K562 (cell line): Measurements from ENCODE around the gene KNG1. TPM values are rescaled to one million over a fixed set of nuclear protein-coding genes. Genes with fewer than 3 reads are reported as not detected.

Experiments
- ATAC-seq: fragments of 200-7000 bp; cut with Tn5 transposase; 3 replicates; pipeline ENCODE4 v1.9.1; 2020; ENCODE audit warnings: moderate library complexity
- BruUV-seq: library from RNA; stranded (reverse); fragments of 400-500 nt; replicated peaks from 2 replicates; lab custom pipeline; 2021; lab: Mats Ljungman, UMichigan
- CTCF ChIA-PET: fragments of 300-600 bp; formaldehyde crosslinking; extraction: SDS; loops from one replicate; lab custom pipeline; 2021; ENCODE audit warnings: low intra/inter-chr PET ratio; lab: Yijun Ruan, JAX
- POLR2A ChIA-PET: fragments of 300-600, 350-650 bp; sonication (Branson Sonifier 250); formaldehyde crosslinking; extraction: SDS; loops from one replicate; lab custom pipeline; 2021; ENCODE audit warnings: antibody characterized with exemption, inconsistent platforms; lab: Yijun Ruan, JAX
- DNase-seq, 4 experiments: peaks; one replicate each; pipeline versions ENCODE4 v3.0.0 to v3.0.0-alpha.2; 2011 to 2018; ENCODE audit warnings: low spot score in 3 of 4, mixed read lengths in 3 of 4; ENCODE audit errors: extremely low read depth in 1 of 4
- FAIRE-seq: peaks from 2 replicates; lab custom pipeline; 2011; peaks lifted over from hg19 to GRCh38; lab: Jason Lieb, UNC
- H2AFZ ChIP-seq: 2 replicates; pipeline ENCODE4 v1.6.0; 2011; ENCODE audit warnings: low read depth, low read length, control low read depth, inconsistent platforms
- H3K27ac ChIP-seq: fragments of 200-600 bp; 3 replicates; pipeline ENCODE4 v1.8.0; 2011; ENCODE audit warnings: low read depth, mild to moderate bottlenecking, control low read depth, inconsistent platforms, low read length, moderate library complexity, mixed read lengths; ENCODE audit errors: extremely low read depth
- H3K27me3 ChIP-seq, 2 experiments: fragments of 300-600 bp in 1 of 2; 2 replicates in 1 of 2; 3 replicates in 1 of 2; pipeline versions ENCODE4 v1.6.0 to v1.8.0; 2011; ENCODE audit warnings: inconsistent platforms in 2 of 2, low read length in 2 of 2, mild to moderate bottlenecking in 1 of 2, mixed read lengths in 1 of 2, moderate library complexity in 1 of 2; ENCODE audit not compliant: control insufficient read depth in 2 of 2, insufficient read depth in 2 of 2
- H3K36me3 ChIP-seq: fragments of 300-600 bp; 3 replicates; pipeline ENCODE4 v1.8.0; 2011; ENCODE audit warnings: mild to moderate bottlenecking, low read length, inconsistent platforms; ENCODE audit not compliant: control insufficient read depth, insufficient read depth
- H3K4me1 ChIP-seq, 2 experiments: fragments of 200-600 bp in 1 of 2; replicated peaks in 1 of 2; 2 replicates in 1 of 2; 3 replicates in 1 of 2; pipeline versions ENCODE4 v1.5.1 to v1.8.0; 2011; ENCODE audit warnings: inconsistent platforms in 2 of 2, low read length in 2 of 2, mild to moderate bottlenecking in 1 of 2, mixed read lengths in 1 of 2, moderate library complexity in 1 of 2; ENCODE audit not compliant: control insufficient read depth in 2 of 2, insufficient read depth in 2 of 2
- H3K4me2 ChIP-seq: 2 replicates; pipeline ENCODE4 v1.6.1; 2011; ENCODE audit warnings: low read length, control low read depth, inconsistent platforms, mixed read lengths; ENCODE audit not compliant: insufficient read depth
- H3K4me3 ChIP-seq: fragments of 200-600 bp; sonication (generic), shearing (Covaris generic); 2 replicates; pipeline ENCODE4 v1.5.1; 2016; ENCODE audit warnings: control low read depth, inconsistent platforms
- H3K79me2 ChIP-seq: fragments of 200-600 bp; 3 replicates; pipeline ENCODE4 v1.8.0; 2011; ENCODE audit warnings: low read length, inconsistent platforms; ENCODE audit not compliant: control insufficient read depth, insufficient read depth
- H3K9ac ChIP-seq, 2 experiments: 2 replicates each; pipeline versions ENCODE4 v1.6.0 to v1.6.1; 2011; ENCODE audit warnings: low read depth in 2 of 2, low read length in 2 of 2, control low read depth in 1 of 2, inconsistent platforms in 1 of 2, mild to moderate bottlenecking in 1 of 2, mixed read lengths in 1 of 2; ENCODE audit not compliant: insufficient read depth in 1 of 2
- H3K9me1 ChIP-seq: one replicate; pipeline ENCODE4 v1.6.0; 2011; ENCODE audit warnings: inconsistent platforms, mild to moderate bottlenecking, low read length, moderate library complexity; ENCODE audit not compliant: control insufficient read depth, insufficient read depth
- H3K9me3 ChIP-seq: replicated peaks from 2 replicates; pipeline ENCODE4 v1.5.1; 2011; ENCODE audit warnings: low read depth, low read length, inconsistent platforms; ENCODE audit not compliant: control insufficient read depth, insufficient read depth
- H4K20me1 ChIP-seq: replicated peaks from 2 replicates; pipeline ENCODE4 v1.6.1; 2011; ENCODE audit warnings: low read length, inconsistent platforms, mixed read lengths; ENCODE audit not compliant: control insufficient read depth, insufficient read depth
- FOXJ3 ChIP-seq: sonication (generic); formaldehyde crosslinking; IDR thresholded peaks from 2 replicates; pipeline ENCODE4 v1.4.0; 2020; ENCODE audit warnings: mild to moderate bottlenecking, missing genetic modification reagents
- GABPB2 ChIP-seq: fragments of 250-450 bp; sonication (Bioruptor Pico); conservative IDR thresholded peaks from 2 replicates; pipeline ENCODE4 v1.5.1; 2021; ENCODE audit warnings: mild to moderate bottlenecking
- MAFG ChIP-seq: fragments of 450-650 bp; conservative IDR thresholded peaks from 2 replicates; pipeline ENCODE4 v1.6.1; 2016; ENCODE audit warnings: missing genetic modification characterization, missing compliant biosample characterization
- NCOA4 ChIP-seq: fragments of 450-650 bp; IDR thresholded peaks from 2 replicates; pipeline ENCODE4 v1.6.1; 2018; ENCODE audit warnings: mild to moderate bottlenecking; ENCODE audit not compliant: partially characterized antibody
- NFIC ChIP-seq: fragments of 450-650 bp; IDR thresholded peaks from 2 replicates; pipeline ENCODE4 v1.6.1; 2017; ENCODE audit warnings: mild to moderate bottlenecking, inconsistent platforms
- POLR2A ChIP-seq: fragments of 450-650 bp; conservative IDR thresholded peaks from 2 replicates; pipeline ENCODE4 v1.6.1; 2016
- TCF3 ChIP-seq: sonication (generic); formaldehyde crosslinking; IDR thresholded peaks from 2 replicates; pipeline ENCODE4 v1.4.0; 2020; ENCODE audit warnings: mild to moderate bottlenecking, missing genetic modification reagents
- WGBS: fragments of 100-300 bp; shearing (Covaris generic); methylation state at CpG from one replicate; pipeline ENCODE4 v1.1.6; 2016; ENCODE audit warnings: low coverage, mixed read lengths; ENCODE audit not compliant: insufficient coverage; ENCODE audit errors: missing lambda C conversion rate; 5-methylcytosine and 5-hydroxymethylcytosine counted together
- in situ Hi-C: fragments of 300-500 bp; cut with MboI; formaldehyde crosslinking; loops from 4 replicates; pipeline ENCODE4 v1.15.0; 2018; ENCODE audit warnings: inconsistent platforms, mixed read lengths
- intact Hi-C: fragments of 100-400 bp; cut with micrococcal nuclease; formaldehyde crosslinking; loops from 2 replicates; pipeline ENCODE4 v1.14.2; 2022
- polyA plus RNA-seq, 8 experiments: library from polyadenylated mRNA; depleted of rRNA in 4 of 8; stranded (reverse) in 5 of 8; unstranded in 3 of 8; fragments of >200 nt; fragmentation: Nextera tagmentation in 2 of 8; fragmentation: Illumina TruSeq in 1 of 8; extraction: Ambion mirVana in 2 of 8; extraction: Trizol in 1 of 8; gene quantifications; 2 replicates each; pipeline versions ENCODE4 v1.2.1 to v1.2.3, GENCODE V29; 2011 to 2014; ENCODE audit warnings: inconsistent platforms in 1 of 8, missing spikeins in 1 of 8
- total RNA-seq, 7 experiments: library from RNA; depleted of rRNA in 6 of 7; stranded (reverse); fragments of >200 nt in 6 of 7; fragmentation: Illumina TruSeq in 2 of 7; extraction: Trizol in 2 of 7; gene quantifications; 2 replicates each; pipeline versions ENCODE4 v1.2.1 to v1.2.3, GENCODE V29; 2011 to 2021; ENCODE audit warnings: low replicate concordance in 1 of 7

Gene KNG1
- total and polyA plus RNA-seq, 9 of the 15 experiments (the other 6 are each of a cell fraction or from before 2014, with no cell fraction given): 0.09 TPM; not detected in 8

DNA sequence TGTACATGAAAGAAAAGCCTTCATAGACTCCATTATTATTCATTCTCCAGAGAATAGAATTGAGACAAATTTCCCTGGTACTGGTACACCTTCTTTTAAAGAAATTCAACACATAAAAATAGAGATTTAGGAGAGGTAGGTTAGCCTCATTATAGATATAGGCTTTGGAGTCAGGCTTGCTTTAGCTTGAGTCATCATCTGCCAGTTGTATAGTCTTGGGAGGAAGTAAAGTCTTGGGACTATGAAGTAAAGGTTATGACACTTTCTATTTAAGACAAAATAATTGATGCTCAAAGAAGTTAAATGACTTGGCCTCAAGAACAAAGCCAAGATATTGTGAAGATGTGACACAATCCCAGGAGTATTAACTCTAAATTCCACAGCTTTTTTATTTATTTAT, 47.0 kb upstream of the KNG1 start:
- no peaks in the 10 kb centered on the region; a peak in 1 of 5 replicates for H3K4me1 ChIP-seq
- H3K9me3 ChIP-seq: no peaks in the 10 kb centered on the region
- no peaks in the 10 kb centered on the region for H3K9me1 ChIP-seq
- H3K36me3 ChIP-seq: no peaks in the 10 kb centered on the region
- DNase-seq: no peak
- in situ Hi-C loops (no loop called here), intact Hi-C loops (no loop called here)
- peaks cover 11 to 26% of the 10 kb centered on the region in 2 experiments for H3K27me3 ChIP-seq
- no peak overlapping the region for H3K9ac ChIP-seq
- FAIRE-seq: no peak
- no peak overlapping the region for H2AFZ ChIP-seq
- H4K20me1 ChIP-seq: no peaks in the 10 kb centered on the region; the same call in 1 of the 2 replicates
- H3K79me2 ChIP-seq: no peaks in the 10 kb centered on the region
- BruUV-seq: no TSS peak
- no peak overlapping the region for H3K27ac ChIP-seq
- CTCF ChIA-PET: no interaction called here
- POLR2A ChIA-PET: no interaction called here
- H3K4me3 ChIP-seq: no peak overlapping the region
- no peak for ATAC-seq
- no peak for TF ChIP-seq NFIC
- no peak for TF ChIP-seq MAFG
- TF ChIP-seq POLR2A: no peak
- TF ChIP-seq FOXJ3 (CRISPR knock-in tag): no peak
- H3K4me2 ChIP-seq: no peak overlapping the region

- POLR2A ChIA-PET: no interaction called here
- Histone ChIP-seq H3K36me3 (no peaks in the 10 kb centered on the region), H3K9ac (no peak overlapping the region), H3K9me3 (no peaks in the 10 kb centered on the region), H3K4me2 (no peak overlapping the region), H3K4me1 (no peaks in the 10 kb centered on the region; a peak in 1 of 5 replicates), H3K79me2 (no peaks in the 10 kb centered on the region), H2AFZ (no peak overlapping the region), H3K9me1 (no peaks in the 10 kb centered on the region), H4K20me1 (no peaks in the 10 kb centered on the region; the same call in 1 of the 2 replicates), H3K27me3 (peaks cover 11 to 18% of the 10 kb centered on the region in 2 experiments), H3K27ac (no peak overlapping the region), H3K4me3 (no peak overlapping the region)
- no TSS peak for BruUV-seq
- DNase-seq (no peak), FAIRE-seq (no peak), ATAC-seq (no peak)
- 6% methylated on average over 3 of the region's 3 CpGs for WGBS
- CTCF ChIA-PET: no interaction called here
- intact Hi-C loops (no loop called here), in situ Hi-C loops (no loop called here)
- no peak for TF ChIP-seq GABPB2 (CRISPR knock-in tag)
- no peak for TF ChIP-seq TCF3 (CRISPR knock-in tag)
- TF ChIP-seq NCOA4: no peak
Observed at GRCh38 chr3:186671051-186671450, 46.1 kb upstream of the KNG1 start.
